IPS-20b (cell line): ENCODE measurements around the gene CCR5.

Experiments used
- H3K27ac ChIP-seq: one replicate; pipeline ENCODE4 v1.5.1; 2013; ENCODE audit warnings: low read length
- H3K27me3 ChIP-seq: 2 replicates; pipeline ENCODE4 v1.6.1; 2013; ENCODE audit warnings: mild to moderate bottlenecking, low read length, inconsistent platforms; ENCODE audit not compliant: insufficient read depth
- H3K36me3 ChIP-seq: 2 replicates; pipeline ENCODE4 v1.6.1; 2013; ENCODE audit warnings: low read depth, mild to moderate bottlenecking, inconsistent platforms, low read length, moderate library complexity; ENCODE audit not compliant: insufficient read depth
- H3K4me1 ChIP-seq: 2 replicates; pipeline ENCODE4 v1.6.1; 2013; ENCODE audit warnings: mild to moderate bottlenecking, control low read depth, inconsistent platforms, low read length, moderate library complexity; ENCODE audit not compliant: insufficient read depth
- H3K4me3 ChIP-seq: 2 replicates; pipeline ENCODE4 v1.5.1; 2013; ENCODE audit warnings: mild to moderate bottlenecking, low read length, inconsistent platforms
- H3K9ac ChIP-seq: 2 replicates; pipeline ENCODE4 v1.6.1; 2013; ENCODE audit warnings: low read depth, mild to moderate bottlenecking, inconsistent platforms, low read length, moderate library complexity
- H3K9me3 ChIP-seq: 2 replicates; pipeline ENCODE4 v1.6.1; 2013; ENCODE audit warnings: mild to moderate bottlenecking, low read depth, low read length, inconsistent platforms; ENCODE audit not compliant: insufficient read depth

Gene CCR5

GRCh38 chr3:46360907-46361306, 9.8 kb upstream of the CCR5 start:
- H3K27ac ChIP-seq, result no peak overlapping the region
- H3K9ac ChIP-seq, result no peak overlapping the region
- no peaks in the 10 kb centered on the region for H3K27me3 ChIP-seq

GRCh38 chr3:46361408-46362283, 9.1 kb upstream of the CCR5 start:
- Histone ChIP-seq H3K4me3 (no peak overlapping the region), H3K36me3 (no peaks in the 10 kb centered on the region), H3K27me3 (no peaks in the 10 kb centered on the region), H3K27ac (no peak overlapping the region), H3K4me1 (no peaks in the 10 kb centered on the region), H3K9ac (no peak overlapping the region), H3K9me3 (no peaks in the 10 kb centered on the region)

More at GRCh38 chr3:46360907-46361306, 9.8 kb upstream of the CCR5 start:
- no peak overlapping the region for H3K4me3 ChIP-seq
- H3K9me3 ChIP-seq, result no peaks in the 10 kb centered on the region
- no peaks in the 10 kb centered on the region for H3K4me1 ChIP-seq
- no peaks in the 10 kb centered on the region for H3K36me3 ChIP-seq

- no peaks in the 10 kb centered on the region for H3K36me3 ChIP-seq
- no peak overlapping the region for H3K27ac ChIP-seq
- H3K4me3 ChIP-seq, result no peak overlapping the region
- no peaks in the 10 kb centered on the region for H3K4me1 ChIP-seq
- H3K27me3 ChIP-seq, result no peaks in the 10 kb centered on the region
- no peaks in the 10 kb centered on the region for H3K9me3 ChIP-seq
- H3K9ac ChIP-seq, result no peak overlapping the region
Observed at GRCh38 chr3:46365041-46365440, 5.7 kb upstream of the CCR5 start.

GRCh38 chr3:46365737-46366524, 4.8 kb upstream of the CCR5 start:
- Histone ChIP-seq H3K27me3 (no peaks in the 10 kb centered on the region), H3K36me3 (no peaks in the 10 kb centered on the region), H3K9me3 (no peaks in the 10 kb centered on the region), H3K9ac (no peak overlapping the region), H3K27ac (no peak overlapping the region), H3K4me1 (no peaks in the 10 kb centered on the region), H3K4me3 (no peak overlapping the region)

- no peaks in the 10 kb centered on the region for H3K36me3 ChIP-seq
- no peaks in the 10 kb centered on the region for H3K9me3 ChIP-seq
- no peak overlapping the region for H3K9ac ChIP-seq
- no peak overlapping the region for H3K27ac ChIP-seq
- H3K4me3 ChIP-seq, result no peak overlapping the region
- no peaks in the 10 kb centered on the region for H3K27me3 ChIP-seq
- no peaks in the 10 kb centered on the region for H3K4me1 ChIP-seq
Observed at GRCh38 chr3:46367811-46368210, 2.9 kb upstream of the CCR5 start.

GRCh38 chr3:46368569-46368968, 2.2 kb upstream of the CCR5 start:
- Histone ChIP-seq H3K9ac (no peak overlapping the region), H3K4me3 (no peak overlapping the region), H3K4me1 (no peaks in the 10 kb centered on the region), H3K27ac (no peak overlapping the region), H3K27me3 (no peaks in the 10 kb centered on the region), H3K36me3 (no peaks in the 10 kb centered on the region), H3K9me3 (no peaks in the 10 kb centered on the region)

GRCh38 chr3:46369151-46369550, 1.6 kb upstream of the CCR5 start:
- Histone ChIP-seq H3K4me3 (no peak overlapping the region), H3K36me3 (no peaks in the 10 kb centered on the region), H3K27ac (no peak overlapping the region), H3K9ac (no peak overlapping the region), H3K27me3 (no peaks in the 10 kb centered on the region), H3K4me1 (no peaks in the 10 kb centered on the region), H3K9me3 (no peaks in the 10 kb centered on the region)

- Histone ChIP-seq H3K4me1 (no peaks in the 10 kb centered on the region), H3K27ac (no peak overlapping the region), H3K36me3 (no peaks in the 10 kb centered on the region), H3K27me3 (0 out of 2 replicates have a peak, but pooled peaks cover 2% of the 10 kb centered on the region), H3K9me3 (no peaks in the 10 kb centered on the region), H3K4me3 (no peak overlapping the region), H3K9ac (no peak overlapping the region)
Observed at GRCh38 chr3:46369675-46370132, 1.0 kb upstream of the CCR5 start.

GRCh38 chr3:46371519-46372340, 984 bp downstream of the CCR5 start:
- no peak overlapping the region for H3K27ac ChIP-seq
- H3K4me1 ChIP-seq, result peaks cover 10% of the 10 kb centered on the region
- H3K36me3 ChIP-seq, result no peaks in the 10 kb centered on the region
- no peak overlapping the region for H3K4me3 ChIP-seq
- H3K9ac ChIP-seq, result no peak overlapping the region
- no peaks in the 10 kb centered on the region for H3K9me3 ChIP-seq
- H3K27me3 ChIP-seq, result 0 out of 2 replicates have a peak, but pooled peaks cover 8% of the 10 kb centered on the region

- Histone ChIP-seq H3K4me1 (peaks cover 10% of the 10 kb centered on the region), H3K9me3 (no peaks in the 10 kb centered on the region), H3K27ac (no peak overlapping the region), H3K9ac (no peak overlapping the region), H3K36me3 (no peaks in the 10 kb centered on the region), H3K27me3 (0 out of 2 replicates have a peak, but pooled peaks cover 8% of the 10 kb centered on the region), H3K4me3 (no peak overlapping the region)
Observed at GRCh38 chr3:46372492-46373359, 2.0 kb downstream of the CCR5 start.
